H1 (cell line): ENCODE results near the gene BIRC7. TPM values are rescaled to one million over a fixed set of nuclear protein-coding genes. Genes with fewer than 3 reads are reported as not detected.

Source experiments
- FOSL1 ChIP-seq: IDR thresholded peaks from 2 replicates; pipeline ENCODE4 v1.6.1; 2011; ENCODE audit warnings: mild to moderate bottlenecking, low read depth, low read length, moderate library complexity; ENCODE audit not compliant: insufficient read depth
- HDAC2 ChIP-seq, 2 experiments: fragments of 300-600 bp in 1 of 2; sonication (generic) in 1 of 2; IDR thresholded peaks; 2 replicates each; pipeline ENCODE4 v1.6.1; 2011 to 2012; ENCODE audit warnings: low read depth in 2 of 2, low read length in 2 of 2, mild to moderate bottlenecking in 2 of 2, moderate library complexity in 2 of 2, borderline replicate concordance in 1 of 2, inconsistent platforms in 1 of 2
- PHF8 ChIP-seq: fragments of 200-600 bp; sonication (generic); conservative IDR thresholded peaks from 2 replicates; pipeline ENCODE4 v1.7.1; 2012; ENCODE audit warnings: low read depth, mild to moderate bottlenecking, inconsistent platforms, low read length, moderate library complexity
- SP2 ChIP-seq: IDR thresholded peaks from 2 replicates; pipeline ENCODE4 v1.6.1; 2012; ENCODE audit warnings: mild to moderate bottlenecking, low read length, inconsistent platforms
- polyA plus RNA-seq, 7 experiments: library from polyadenylated mRNA; depleted of rRNA in 3 of 7; stranded (reverse) in 5 of 7; unstranded in 2 of 7; fragments of >200 nt in 5 of 7; fragments of 200-250 nt in 2 of 7; gene quantifications; 1 replicate in 5 of 7; 2 replicates in 1 of 7; 4 replicates in 1 of 7; pipeline versions ENCODE4 v1.2.1 to v1.2.3, GENCODE V29; 2011 to 2013; ENCODE audit warnings: missing spikeins in 2 of 7, mixed read lengths in 2 of 7
- total RNA-seq: library from RNA; stranded (reverse); fragmentation: NEBNext Ultra II Directional; extraction: Animal tissue kit (Norgen Biotek cat#: 25700); gene quantifications from 2 replicates; pipeline ENCODE4 v1.2.1, GENCODE V29; 2021
- TF ChIP-seq, protein P1 (sequence below): IDR thresholded peaks from 2 replicates; pipeline ENCODE4 v1.6.1; 2012; ENCODE audit warnings: inconsistent platforms

BIRC7 gene
- total and polyA plus RNA-seq, 2 of the 8 experiments (the other 6 are each of a cell fraction or from before 2014, with no cell fraction given), result 0.11 to 0.41 TPM

GRCh38 chr20:63225082-63225454 is 10.6 kb upstream of the BIRC7 start (continued):
- TF ChIP-seq, protein P1, sequence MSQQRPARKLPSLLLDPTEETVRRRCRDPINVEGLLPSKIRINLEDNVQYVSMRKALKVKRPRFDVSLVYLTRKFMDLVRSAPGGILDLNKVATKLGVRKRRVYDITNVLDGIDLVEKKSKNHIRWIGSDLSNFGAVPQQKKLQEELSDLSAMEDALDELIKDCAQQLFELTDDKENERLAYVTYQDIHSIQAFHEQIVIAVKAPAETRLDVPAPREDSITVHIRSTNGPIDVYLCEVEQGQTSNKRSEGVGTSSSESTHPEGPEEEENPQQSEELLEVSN, result no peak
- TF ChIP-seq PHF8, result no peak
- TF ChIP-seq HDAC2 (IDR thresholded peaks at IDR 0.05; ENCODE audit: borderline replicate concordance in 1 of 2, low read depth in 2 of 2, low read length in 2 of 2), result no peak
- TF ChIP-seq SP2, result no peak
- TF ChIP-seq FOSL1, result no peak
